ENCODE measurements around the gene FMO3.
A peak's percentile ranks its signal among the peaks of the same experiment; 100 is the strongest.

The FMO3 gene

DNA sequence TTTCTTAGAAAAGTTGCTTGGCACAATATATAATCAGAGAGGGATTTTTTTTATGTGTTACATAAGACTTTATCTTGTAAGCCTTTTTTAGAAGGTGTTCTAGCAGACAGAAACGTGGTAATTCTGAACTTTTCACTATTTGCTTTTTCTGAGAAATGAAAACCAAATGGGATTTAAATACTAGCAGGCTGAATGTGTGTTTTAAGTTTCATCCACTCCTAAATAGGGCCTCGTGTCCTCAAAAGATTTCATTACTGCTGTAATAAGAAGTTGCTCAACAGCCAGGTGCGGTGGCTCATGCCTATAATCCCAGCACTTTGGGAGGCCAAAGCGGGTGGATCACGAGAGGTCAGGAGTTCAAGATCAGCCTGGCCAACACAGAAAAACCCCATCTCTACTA is 49.7 kb downstream of the FMO3 start:
- ChIA-PET POLR2A (no interaction called here), CTCF (no interaction called here)
- TF ChIP-seq, protein P1, sequence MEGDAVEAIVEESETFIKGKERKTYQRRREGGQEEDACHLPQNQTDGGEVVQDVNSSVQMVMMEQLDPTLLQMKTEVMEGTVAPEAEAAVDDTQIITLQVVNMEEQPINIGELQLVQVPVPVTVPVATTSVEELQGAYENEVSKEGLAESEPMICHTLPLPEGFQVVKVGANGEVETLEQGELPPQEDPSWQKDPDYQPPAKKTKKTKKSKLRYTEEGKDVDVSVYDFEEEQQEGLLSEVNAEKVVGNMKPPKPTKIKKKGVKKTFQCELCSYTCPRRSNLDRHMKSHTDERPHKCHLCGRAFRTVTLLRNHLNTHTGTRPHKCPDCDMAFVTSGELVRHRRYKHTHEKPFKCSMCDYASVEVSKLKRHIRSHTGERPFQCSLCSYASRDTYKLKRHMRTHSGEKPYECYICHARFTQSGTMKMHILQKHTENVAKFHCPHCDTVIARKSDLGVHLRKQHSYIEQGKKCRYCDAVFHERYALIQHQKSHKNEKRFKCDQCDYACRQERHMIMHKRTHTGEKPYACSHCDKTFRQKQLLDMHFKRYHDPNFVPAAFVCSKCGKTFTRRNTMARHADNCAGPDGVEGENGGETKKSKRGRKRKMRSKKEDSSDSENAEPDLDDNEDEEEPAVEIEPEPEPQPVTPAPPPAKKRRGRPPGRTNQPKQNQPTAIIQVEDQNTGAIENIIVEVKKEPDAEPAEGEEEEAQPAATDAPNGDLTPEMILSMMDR (IDR thresholded peaks at IDR 0.05; ENCODE audit: insufficient read depth, low read length, missing control alignments), result no peak
- no peak for DNase-seq (ENCODE audit: low read depth, low spot score)
- H3K4me3 ChIP-seq (ENCODE audit: low read depth, low read length), result no peak overlapping the region

DNA sequence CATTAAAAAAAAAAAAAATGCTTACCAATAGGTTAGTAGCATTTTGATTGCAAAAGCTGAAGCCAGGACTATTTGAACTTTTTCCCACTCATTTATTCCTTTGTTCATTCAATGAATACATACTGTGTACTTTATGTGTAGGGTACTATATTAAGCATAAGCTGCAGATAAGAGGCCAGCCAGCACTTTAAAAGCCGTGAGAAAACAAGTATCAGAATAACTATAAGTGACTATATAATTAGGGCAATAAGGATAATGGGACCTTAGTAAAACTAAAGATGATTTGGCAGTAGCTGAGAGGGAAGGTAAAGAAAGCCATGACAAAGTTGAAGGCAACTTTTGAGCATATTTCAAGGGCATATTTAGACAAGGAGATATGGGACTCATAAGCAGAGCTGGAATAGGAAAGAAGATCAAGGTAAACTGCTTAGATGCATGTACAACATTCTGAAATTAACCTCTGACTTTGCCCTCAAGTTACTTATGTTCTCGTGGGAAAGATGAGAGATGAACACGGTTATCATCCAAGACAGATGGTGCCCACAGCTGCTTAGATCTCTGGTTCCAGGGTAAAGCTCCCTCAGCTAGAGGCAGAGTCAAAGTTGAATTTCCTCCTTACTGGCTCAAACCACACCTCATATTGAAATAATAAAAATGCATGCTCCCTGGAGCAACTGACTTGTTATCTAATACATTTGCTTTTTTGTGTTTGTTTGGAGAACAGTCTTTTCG is 50.4 kb downstream of the FMO3 start:
- TF ChIP-seq, protein P1 (IDR thresholded peaks at IDR 0.05; ENCODE audit: insufficient read depth, low read length, missing control alignments), result no peak
- ChIA-PET POLR2A (no interaction called here), CTCF (interaction anchor here (1.0 kb wide), 1 partner anchor 61 kb away, joined by 3 read pairs; no protein-coding TSS in a partner anchor)
- H3K4me3 ChIP-seq (ENCODE audit: low read depth, low read length), result no peak overlapping the region
- DNase-seq (ENCODE audit: low read depth, low spot score), result no peak

DNA sequence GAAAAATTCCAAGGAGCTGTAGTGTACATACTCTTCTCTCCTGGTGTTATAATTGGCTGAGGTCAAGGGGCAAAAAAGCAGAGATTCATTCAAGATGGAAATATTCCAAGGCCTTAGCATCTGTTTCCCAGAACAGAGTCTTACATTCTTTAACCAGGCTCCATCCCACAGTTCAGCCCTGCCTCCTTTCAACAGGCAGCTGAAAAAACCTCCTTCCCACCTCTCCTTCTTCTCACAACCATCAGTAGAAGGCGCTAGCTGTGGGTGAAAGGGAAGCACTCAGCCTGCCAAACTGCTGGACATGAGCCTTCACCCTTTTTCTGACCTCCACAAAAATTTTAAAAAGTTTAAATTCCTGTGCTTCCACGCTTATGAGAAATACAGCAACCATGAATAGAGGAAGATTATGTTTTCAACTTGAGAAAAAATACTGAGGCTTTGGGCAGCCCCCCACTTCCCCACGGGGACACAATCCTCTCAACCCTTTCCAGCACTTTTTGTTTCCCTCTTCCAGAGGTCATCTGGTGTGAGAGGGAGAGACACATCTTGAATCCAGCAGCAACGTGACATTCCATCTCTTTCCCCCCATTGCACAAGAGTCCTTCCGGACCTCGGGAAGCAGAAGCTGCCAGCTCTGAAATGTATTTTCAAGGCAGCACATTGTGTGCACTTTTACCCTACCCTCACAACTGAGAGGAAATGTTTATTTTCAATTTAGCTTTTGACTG is 51.1 kb downstream of the FMO3 start:
- POLR2A ChIA-PET, result no interaction called here
- TF ChIP-seq, protein P1 (IDR thresholded peaks at IDR 0.05; ENCODE audit: insufficient read depth, low read length, missing control alignments), result peak; percentile 41
- CTCF ChIA-PET, result interaction anchor here (0.6 to 1.4 kb wide), 3 partner anchors 61 to 172 kb away, joined by 3 to 4 read pairs (median 3); no protein-coding TSS in a partner anchor
- peak; percentile 64 for DNase-seq (ENCODE audit: low read depth, low spot score)
- no peak overlapping the region for H3K4me3 ChIP-seq (ENCODE audit: low read depth, low read length)

DNA sequence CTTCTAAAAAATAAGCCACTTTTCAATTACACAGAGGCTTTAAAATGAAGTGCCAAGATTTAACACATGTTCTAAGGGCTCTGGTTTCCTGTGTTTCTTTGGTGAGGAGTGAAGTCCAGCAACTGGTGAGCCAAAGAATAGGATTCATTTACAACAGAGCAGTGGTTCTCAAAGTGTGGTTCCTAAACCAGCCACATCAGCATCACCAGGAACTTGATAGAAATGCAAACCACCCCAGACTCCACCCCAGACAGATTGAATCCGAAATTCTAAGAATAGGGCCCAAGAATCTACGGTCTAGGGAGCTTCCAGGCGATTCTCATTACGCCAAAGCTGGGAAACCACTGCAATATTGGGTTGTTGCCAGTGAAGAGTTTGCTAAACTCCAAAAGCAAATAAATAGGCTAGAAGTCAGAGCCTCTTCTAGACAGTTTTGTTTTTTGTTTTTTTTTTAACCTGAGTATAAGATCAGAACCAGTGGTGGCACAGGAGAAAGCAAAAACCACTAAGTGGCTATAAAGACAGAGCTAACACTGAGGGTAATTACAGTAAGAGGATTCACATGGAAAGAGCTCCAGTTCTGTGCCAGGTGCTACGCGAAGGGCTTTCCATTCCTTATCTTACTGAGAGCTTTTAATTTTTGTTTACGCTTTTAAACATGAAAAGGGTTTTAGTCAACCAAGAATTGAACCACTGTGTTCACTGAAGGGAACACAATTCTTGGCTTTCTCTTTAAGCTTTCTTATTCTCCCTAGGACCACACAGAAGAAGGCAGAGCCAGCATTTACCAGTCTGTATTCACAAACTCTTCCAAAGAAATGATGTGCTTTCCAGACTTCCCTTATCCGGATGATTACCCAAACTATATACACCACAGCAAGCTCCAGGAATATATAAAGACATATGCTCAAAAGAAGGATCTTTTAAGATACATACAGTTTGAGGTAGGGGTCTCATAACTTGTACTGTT is 52.0 kb downstream of the FMO3 start:
- no peak for DNase-seq (ENCODE audit: low read depth, low spot score)
- H3K4me3 ChIP-seq (ENCODE audit: low read depth, low read length), result no peak overlapping the region
- POLR2A ChIA-PET, result no interaction called here
- CTCF ChIA-PET, result interaction anchor here (0.6 to 1.4 kb wide), 3 partner anchors 14 to 171 kb away, joined by 3 to 4 read pairs (median 3); no protein-coding TSS in a partner anchor
- TF ChIP-seq, protein P1 (IDR thresholded peaks at IDR 0.05; ENCODE audit: insufficient read depth, low read length, missing control alignments), result no peak

DNA sequence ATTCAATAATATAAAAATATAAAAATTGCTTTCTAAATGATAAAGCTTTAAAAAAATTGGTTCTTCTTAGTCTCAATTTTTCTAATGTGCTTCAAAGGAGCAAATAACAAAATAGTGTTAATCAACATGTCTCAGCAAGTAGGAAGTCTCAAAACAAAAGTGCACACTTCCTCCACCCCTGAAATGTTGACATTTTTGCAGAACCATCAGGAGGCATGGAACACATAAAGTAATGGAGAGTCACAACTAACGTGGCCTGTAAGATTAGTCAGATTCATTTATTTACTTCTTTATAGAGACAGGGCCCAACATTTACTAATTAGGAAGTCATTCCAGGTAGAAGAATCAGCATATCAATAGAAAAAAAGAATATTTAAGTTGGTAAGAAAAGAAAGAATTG is 59.5 kb downstream of the FMO3 start:
- CTCF ChIA-PET, result no interaction called here
- no peak overlapping the region for H3K4me3 ChIP-seq (ENCODE audit: low read depth, low read length)
- POLR2A ChIA-PET, result no interaction called here
- no peak for DNase-seq (ENCODE audit: low read depth, low spot score)
- TF ChIP-seq, protein P1 (IDR thresholded peaks at IDR 0.05; ENCODE audit: insufficient read depth, low read length, missing control alignments), result no peak
